ENCODE results near the gene POLR3K.
"Not testable (repeated sequence)": the region's sequence is repeated elsewhere in the genome, so short reads cannot be mapped to it uniquely, and the experiment has no call there.

Gene POLR3K

GRCh38 chr16:42691-43090 lies 10.7 kb downstream of the POLR3K start:
- FAIRE-seq: no peak

DNA sequence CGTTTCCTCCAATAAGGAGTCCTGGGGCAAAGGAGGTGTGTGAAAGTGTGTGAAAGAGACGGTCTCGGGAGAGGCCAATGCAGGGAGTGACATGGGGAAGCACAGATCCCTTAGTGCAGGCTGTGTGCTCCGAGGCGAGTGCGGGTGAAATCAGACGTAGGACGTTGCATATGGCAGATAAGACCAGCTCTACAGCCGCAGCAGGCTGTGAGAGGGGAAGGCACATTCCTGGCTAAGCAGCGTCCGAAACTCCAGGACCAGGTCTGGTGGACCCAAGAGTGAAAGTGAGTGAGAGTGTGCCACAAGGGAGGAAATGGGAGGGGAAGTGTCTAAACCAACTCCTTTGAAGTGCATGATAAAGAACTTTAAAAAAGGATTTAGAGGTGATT lies 11.3 kb downstream of the POLR3K start:
- no peak for FAIRE-seq

DNA sequence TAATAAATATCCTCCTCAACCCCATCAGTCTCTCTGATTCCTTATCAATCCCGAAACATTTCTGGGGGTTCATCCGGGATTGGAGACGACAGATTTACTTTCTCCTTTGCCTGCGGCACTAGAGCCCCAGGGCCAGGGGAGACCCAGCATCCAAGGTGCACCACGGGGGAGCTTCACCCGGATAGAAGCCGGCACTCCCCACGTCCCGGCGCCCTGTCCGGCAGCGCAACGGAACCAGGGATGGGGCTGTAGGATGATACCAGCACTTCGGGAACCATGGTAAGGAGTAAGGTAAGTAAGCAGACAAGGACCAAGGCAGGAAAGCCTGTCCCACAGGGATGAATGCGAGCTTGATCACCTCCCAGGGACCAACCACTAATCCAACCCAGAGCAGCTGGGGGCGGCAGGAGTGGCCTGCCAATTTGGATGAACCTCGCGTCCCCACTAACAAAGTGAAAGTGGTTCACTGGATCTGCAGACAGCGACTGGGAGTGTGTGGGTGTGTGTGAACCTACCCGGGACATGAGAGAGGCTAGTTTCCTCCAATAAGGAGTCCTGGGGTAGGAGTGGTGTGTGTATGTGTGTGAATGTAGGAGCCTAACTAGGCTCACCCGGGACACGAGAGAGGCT lies 11.9 kb downstream of the POLR3K start:
- FAIRE-seq: no peak

GRCh38 chr16:38941-39892 lies 14.2 kb downstream of the POLR3K start:
- FAIRE-seq: no peak

DNA sequence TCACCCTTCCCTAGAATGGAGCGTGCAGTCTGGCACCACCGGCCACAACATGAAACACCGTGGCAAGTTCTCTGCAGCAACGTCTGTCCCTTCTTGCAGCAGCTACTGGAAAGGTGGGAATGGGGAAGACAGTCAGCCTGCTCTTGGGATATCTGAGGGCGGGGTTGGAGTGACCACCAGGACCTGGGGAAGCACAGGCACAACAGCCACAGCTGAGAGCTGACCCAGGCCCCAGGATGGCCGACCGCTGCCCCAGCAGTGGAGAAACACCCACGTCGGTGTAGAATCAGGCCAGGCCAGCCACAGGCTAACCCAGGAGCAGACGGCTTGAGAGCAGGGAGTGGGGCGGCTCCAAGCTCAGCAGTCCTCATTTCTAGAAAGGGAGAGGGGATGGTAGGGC lies 15.2 kb downstream of the POLR3K start:
- FAIRE-seq: not testable (repeated sequence)

- FAIRE-seq: no peak
Observed at GRCh38 chr16:37511-37910, 15.9 kb downstream of the POLR3K start.

GRCh38 chr16:36336-36984 lies 16.9 kb downstream of the POLR3K start:
- no peak for FAIRE-seq

DNA sequence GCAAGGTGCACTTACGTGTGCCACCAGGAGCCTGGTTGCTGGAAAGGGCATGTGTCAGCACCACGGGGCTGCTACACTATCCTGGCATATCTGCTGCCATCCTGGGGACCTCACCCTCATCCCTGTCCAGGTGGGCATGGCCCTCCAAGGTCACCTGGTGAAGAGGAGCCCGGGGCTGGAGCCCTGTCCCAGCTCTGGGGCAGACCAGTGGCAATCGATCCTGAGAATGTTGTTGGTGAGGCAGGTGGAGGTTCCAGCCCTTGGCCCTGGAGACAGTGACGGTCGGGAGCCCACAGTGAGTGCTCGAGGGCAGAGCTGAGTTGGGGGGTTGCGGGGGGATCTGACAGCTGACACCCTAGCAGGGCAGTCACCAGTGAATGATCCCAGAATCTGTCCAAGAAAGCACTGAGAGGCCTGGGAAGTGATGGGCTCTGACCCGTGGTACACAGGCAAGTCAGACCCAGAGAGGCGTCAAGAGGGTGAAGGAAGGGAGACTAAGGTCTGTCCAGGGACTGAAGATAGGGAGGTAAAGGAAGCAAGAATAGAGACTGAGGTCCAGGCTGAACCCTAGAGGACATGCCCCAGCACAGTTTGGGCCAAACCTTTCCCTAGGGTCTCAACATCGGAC lies 17.6 kb downstream of the POLR3K start:
- no peak for FAIRE-seq

- FAIRE-seq: no peak
Observed at GRCh38 chr16:35011-35677, 18.3 kb downstream of the POLR3K start.

DNA sequence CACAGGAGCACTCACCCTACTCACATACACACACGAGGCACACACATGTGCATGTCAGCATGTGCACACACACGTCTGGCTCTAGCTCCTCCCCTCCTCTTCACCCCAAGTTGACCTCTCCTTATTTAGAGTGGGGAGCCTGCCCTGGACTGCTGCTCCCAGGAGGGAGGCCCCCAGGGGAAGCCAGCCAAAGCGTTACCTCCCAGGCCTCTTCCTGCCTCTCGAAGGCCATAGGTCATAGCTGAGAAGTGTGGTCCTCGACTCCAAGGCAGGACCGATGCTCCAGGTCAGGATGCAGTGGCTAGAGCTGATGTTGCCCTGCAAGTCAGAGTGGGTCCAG lies 18.8 kb downstream of the POLR3K start:
- FAIRE-seq: no peak

DNA sequence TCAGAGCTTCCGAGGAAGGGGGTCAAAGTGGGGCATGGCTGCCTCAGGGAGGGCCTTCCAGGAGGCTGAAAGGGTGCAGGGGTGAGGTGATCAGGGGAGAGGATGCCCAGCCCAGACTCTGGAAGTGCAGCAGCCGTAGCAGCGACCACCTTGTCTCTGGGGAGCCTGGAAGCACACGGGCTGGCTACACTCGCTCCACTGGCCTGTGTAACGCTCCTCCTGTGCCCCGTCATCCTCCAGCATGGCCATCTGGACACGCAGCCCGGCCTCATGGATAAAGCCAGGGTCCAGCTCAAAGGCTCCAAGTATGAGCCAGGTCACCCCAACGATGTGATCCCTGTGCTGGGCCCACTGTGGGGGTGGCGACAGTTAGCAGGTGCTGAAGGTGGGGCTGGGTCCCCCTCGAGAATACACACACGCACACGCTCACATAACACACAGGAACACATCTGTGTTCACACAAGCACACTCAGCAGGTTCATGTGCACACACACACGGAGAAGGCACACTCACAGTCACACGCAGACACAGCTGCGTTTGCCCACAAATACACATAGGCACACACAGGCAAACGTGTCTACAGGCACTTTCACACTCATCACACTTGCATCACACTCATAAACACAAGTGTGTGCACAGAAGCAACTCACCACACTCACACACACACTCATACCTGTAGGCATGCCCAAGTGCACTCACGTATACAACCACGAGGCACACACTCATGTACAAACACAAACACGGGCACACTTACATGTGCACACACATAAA lies 19.3 kb downstream of the POLR3K start:
- no peak for FAIRE-seq

DNA sequence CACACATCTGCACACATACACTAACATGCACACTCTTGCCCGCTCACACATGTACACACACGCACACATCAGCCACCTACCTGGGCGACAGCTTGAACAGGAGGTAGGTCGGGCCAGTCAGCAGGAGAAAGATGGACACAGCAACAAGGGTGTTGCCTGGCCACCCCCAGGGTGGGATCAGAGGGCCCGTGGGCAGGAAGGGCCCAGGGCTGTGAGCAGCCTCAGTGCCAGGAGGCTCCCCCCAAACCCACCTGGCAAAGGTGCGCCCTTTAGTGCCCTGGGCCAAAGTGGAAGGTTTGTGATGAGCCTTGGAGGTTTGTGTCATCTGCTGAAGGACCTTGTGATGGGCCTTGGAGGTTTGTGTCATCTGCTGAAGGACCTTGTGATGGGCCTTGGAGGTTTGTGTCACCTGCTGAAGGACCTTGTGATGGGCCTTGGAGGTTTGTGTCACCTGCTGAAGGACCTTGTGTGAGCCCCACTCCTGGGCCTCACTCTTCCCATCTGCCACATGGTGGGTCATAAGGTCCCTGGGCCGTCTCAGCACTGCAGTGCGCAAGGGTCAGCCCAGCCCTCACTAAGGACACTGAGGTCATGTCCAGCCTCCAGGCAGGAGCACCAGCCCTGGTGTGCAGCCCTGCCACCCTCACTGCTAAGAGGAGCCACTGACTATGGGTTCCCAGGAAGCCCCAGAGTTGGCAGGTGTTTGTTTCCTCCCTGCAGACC lies 20.1 kb downstream of the POLR3K start:
- not testable (repeated sequence) for FAIRE-seq

GRCh38 chr16:30627-31026 lies 22.8 kb downstream of the POLR3K start:
- FAIRE-seq: not testable (repeated sequence)

DNA sequence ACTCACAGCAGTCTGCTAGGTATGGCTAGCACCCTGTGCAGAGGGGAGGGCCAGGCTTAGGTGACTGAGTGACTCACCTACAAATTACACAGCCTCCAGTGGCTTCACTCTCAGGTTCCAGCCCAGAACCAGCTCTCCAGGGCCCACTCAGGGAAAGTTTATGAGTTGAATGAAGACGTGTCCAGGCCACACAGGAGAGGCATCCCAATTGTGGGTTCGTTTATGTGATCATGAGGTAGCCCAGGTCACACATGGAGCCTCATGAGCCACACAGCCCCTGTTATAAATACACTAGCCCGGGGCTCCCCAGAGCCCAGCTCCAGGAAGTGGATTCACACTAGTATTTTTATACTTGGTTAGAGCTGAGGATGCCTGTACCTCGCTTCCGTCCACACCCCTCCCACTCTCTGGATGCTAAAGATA lies 27.5 kb downstream of the POLR3K start:
- not testable (repeated sequence) for FAIRE-seq

GRCh38 chr16:24151-24550 lies 29.3 kb downstream of the POLR3K start:
- FAIRE-seq: not testable (repeated sequence)

- not testable (repeated sequence) for FAIRE-seq
Observed at GRCh38 chr16:20886-21285, 32.5 kb downstream of the POLR3K start.

GRCh38 chr16:17062-17765 lies 36.2 kb downstream of the POLR3K start:
- not testable (repeated sequence) for FAIRE-seq

GRCh38 chr16:10772-11171 lies 42.6 kb downstream of the POLR3K start:
- not testable (repeated sequence) for FAIRE-seq

DNA sequence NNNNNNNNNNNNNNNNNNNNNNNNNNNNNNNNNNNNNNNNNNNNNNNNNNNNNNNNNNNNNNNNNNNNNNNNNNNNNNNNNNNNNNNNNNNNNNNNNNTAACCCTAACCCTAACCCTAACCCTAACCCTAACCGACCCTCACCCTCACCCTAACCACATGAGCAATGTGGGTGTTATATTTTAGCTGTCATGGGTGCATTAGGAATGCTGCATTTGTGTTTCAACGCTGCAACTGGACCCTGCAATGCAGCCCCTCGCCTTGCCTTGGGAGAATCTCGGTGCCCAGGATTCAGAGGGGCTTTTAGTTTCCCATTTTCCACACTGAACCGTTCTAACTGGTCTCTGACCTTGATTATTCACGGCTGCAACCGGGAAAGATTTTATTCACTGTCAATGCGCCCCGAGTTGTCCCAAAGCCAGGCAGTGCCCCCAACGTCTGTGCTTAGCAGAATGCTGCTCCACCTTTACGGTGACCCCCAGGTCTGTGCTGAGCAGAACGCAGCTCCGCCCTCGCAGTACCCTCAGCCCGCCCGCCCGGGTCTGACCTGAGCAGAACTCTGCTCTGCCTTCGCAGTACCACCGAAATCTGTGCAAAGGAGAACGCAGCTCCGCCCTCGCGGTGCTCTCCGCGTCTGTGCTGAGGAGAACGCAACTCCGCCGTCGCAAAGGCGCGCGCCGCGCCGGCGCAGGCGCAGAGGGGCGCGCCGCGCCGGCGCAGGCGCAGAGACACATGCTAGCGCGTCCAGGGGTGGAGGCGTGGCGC lies 43.3 kb downstream of the POLR3K start:
- no peak for FAIRE-seq

Data from endometrium (tissue), 2 donors.